ENCODE results near the gene RFWD3.

Gene RFWD3

GRCh38 chr16:74617206-74617788 lies 49.4 kb downstream of the RFWD3 start:
- DNase-seq (ENCODE audit: low spot score): no peak

- DNase-seq (ENCODE audit: low spot score): no peak
These were observed 55.0 kb downstream of the RFWD3 start for GRCh38 chr16:74611721-74612120.

GRCh38 chr16:74608944-74609343 lies 57.7 kb downstream of the RFWD3 start:
- DNase-seq (ENCODE audit: low spot score): no peak

- no peak for DNase-seq (ENCODE audit: low spot score)
These were observed 58.3 kb downstream of the RFWD3 start for GRCh38 chr16:74608381-74608780.

GRCh38 chr16:74607962-74608356 lies 58.7 kb downstream of the RFWD3 start:
- DNase-seq (ENCODE audit: low spot score): no peak

GRCh38 chr16:74607310-74607961 lies 59.2 kb downstream of the RFWD3 start:
- no peak for DNase-seq (ENCODE audit: low spot score)

GRCh38 chr16:74606521-74607309 lies 60.0 kb downstream of the RFWD3 start, which contains the start of gene GLG1:
GLG1 (minus strand) TSS chr16:74607114; CDS start chr16:74607094, 20 bp downstream.
- peak; percentile 94 for DNase-seq (ENCODE audit: low spot score)

GRCh38 chr16:74605746-74606520 lies 60.7 kb downstream of the RFWD3 start:
- DNase-seq (ENCODE audit: low spot score): no peak

GRCh38 chr16:74605332-74605731 lies 61.3 kb downstream of the RFWD3 start:
- DNase-seq (ENCODE audit: low spot score): no peak

GRCh38 chr16:74603848-74604247 lies 62.8 kb downstream of the RFWD3 start:
- DNase-seq (ENCODE audit: low spot score): no peak

- DNase-seq (ENCODE audit: low spot score): no peak
These were observed 65.4 kb downstream of the RFWD3 start for GRCh38 chr16:74601126-74601871.

GRCh38 chr16:74596586-74596985 lies 70.1 kb downstream of the RFWD3 start:
- no peak for DNase-seq (ENCODE audit: low spot score)

GRCh38 chr16:74592847-74593246 lies 73.8 kb downstream of the RFWD3 start:
- DNase-seq (ENCODE audit: low spot score): no peak

GRCh38 chr16:74591876-74592650 lies 74.6 kb downstream of the RFWD3 start:
- no peak for DNase-seq (ENCODE audit: low spot score)

GRCh38 chr16:74586948-74587347 lies 79.7 kb downstream of the RFWD3 start:
- no peak for DNase-seq (ENCODE audit: low spot score)

- no peak for DNase-seq (ENCODE audit: low spot score)
These were observed 80.7 kb downstream of the RFWD3 start for GRCh38 chr16:74585846-74586443.

GRCh38 chr16:74583926-74584666 lies 82.6 kb downstream of the RFWD3 start:
- no peak for DNase-seq (ENCODE audit: low spot score)

GRCh38 chr16:74582970-74583369 lies 83.7 kb downstream of the RFWD3 start:
- DNase-seq (ENCODE audit: low spot score): no peak

- DNase-seq (ENCODE audit: low spot score): no peak
These were observed 85.8 kb downstream of the RFWD3 start for GRCh38 chr16:74580833-74581232.

- DNase-seq (ENCODE audit: low spot score): no peak
These were observed 87.8 kb downstream of the RFWD3 start for GRCh38 chr16:74578838-74579237.
